ENCODE measurements around the gene POLR3GL. TPM values are rescaled to one million over a fixed set of nuclear protein-coding genes. Genes with fewer than 3 reads are reported as not detected.
"Not testable (repeated sequence)": the region's sequence is repeated elsewhere in the genome, so short reads cannot be mapped to it uniquely, and the experiment has no call there.

POLR3GL gene
- polyA plus RNA-seq, 1 donor (not counting 4 experiments of a cell fraction or from before 2014, with no cell fraction given) = 14.0 TPM

DNA sequence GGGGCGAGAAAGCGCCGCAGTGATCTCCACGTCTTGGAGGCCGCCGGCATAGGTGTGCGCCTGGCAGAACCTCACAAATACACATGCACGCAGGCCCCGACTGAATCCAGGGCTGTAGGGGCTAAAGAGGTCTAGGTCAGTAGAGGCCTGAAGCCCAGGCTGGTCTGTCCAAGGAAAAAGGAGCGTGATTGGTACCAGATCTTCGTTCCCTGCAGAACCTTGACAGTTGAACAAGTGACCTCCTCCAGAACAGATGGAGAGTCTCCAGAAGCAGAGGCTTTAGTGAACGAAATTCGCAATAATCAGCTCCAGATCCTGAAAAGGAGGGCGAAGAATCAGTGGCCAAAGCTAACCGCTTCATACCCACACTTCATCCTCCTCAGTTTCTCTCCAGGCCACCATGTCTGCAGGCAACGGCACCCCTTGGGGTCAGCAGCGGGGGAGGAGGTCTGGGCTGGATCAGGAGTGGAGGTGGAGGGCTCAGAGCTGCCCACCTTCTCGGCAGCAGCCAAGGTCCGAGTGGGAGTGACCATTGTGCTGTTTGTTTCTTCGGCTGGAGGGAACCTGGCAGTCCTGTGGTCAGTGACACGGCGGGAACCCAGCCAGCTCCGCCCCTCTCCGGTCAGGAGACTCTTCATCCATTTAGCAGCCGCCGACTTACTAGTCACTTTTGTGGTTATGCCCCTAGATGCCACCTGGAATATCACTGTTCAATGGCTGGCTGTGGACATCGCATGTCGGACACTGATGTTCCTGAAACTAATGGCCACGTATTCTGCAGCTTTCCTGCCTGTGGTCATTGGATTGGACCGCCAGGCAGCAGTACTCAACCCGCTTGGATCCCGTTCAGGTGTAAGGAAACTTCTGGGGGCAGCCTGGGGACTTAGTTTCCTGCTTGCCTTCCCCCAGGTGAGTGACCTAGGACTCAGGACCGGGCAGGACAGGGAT, 45.2 kb upstream of the POLR3GL start:
- Histone ChIP-seq H3K4me2 (ENCODE audit: control insufficient read depth, extremely low read depth, insufficient read depth, low read depth, low read length) (peak overlapping the region; percentile 99), H3K36me3 (ENCODE audit: control insufficient read depth in 2 of 2, extremely low read depth in 1 of 2, insufficient read depth in 2 of 2, low read length in 2 of 2) (peaks cover 6 to 7% of the 10 kb centered on the region in 2 experiments), H3K79me2 (ENCODE audit: control insufficient read depth, insufficient read depth, low read length) (peaks cover 15% of the 10 kb centered on the region), H3K27me3 (ENCODE audit: control insufficient read depth, extremely low read depth, insufficient read depth, low read length) (no peaks in the 10 kb centered on the region), H3K9me3 (ENCODE audit: control insufficient read depth, low read depth, low read length) (no peaks in the 10 kb centered on the region), H3K4me1 (ENCODE audit: control insufficient read depth, extremely low read depth, insufficient read depth, low read length) (peaks cover 19% of the 10 kb centered on the region), H2AFZ (ENCODE audit: control insufficient read depth, low read length) (peak overlapping the region; percentile 99), H3K9me1 (ENCODE audit: control insufficient read depth, extremely low read depth, insufficient read depth, low read length) (no peaks in the 10 kb centered on the region), H3K9ac (ENCODE audit: control insufficient read depth, extremely low read depth, insufficient read depth, low read length) (peak overlapping the region; percentile 90), H3K4me3 (ENCODE audit: control insufficient read depth in 2 of 3, extremely low read depth in 1 of 3, insufficient read depth in 2 of 3, low read depth in 1 of 3, low read length in 3 of 3) (peak overlapping the region; percentile 66 to 91 (median 88)), H4K20me1 (ENCODE audit: control insufficient read depth, extremely low read depth, insufficient read depth, low read length) (no peaks in the 10 kb centered on the region), H3K27ac (ENCODE audit: control insufficient read depth, insufficient read depth, low read length) (peak overlapping the region; percentile 93)
- dilution Hi-C loops (cut with MboI; ENCODE audit: extremely low pct_ligation_motif_present, low sequenced_read_pairs) = no loop called here
- no peak for DNase-seq (ENCODE audit: low read depth, low spot score)
- FAIRE-seq = no peak
- TF ChIP-seq, protein P1, sequence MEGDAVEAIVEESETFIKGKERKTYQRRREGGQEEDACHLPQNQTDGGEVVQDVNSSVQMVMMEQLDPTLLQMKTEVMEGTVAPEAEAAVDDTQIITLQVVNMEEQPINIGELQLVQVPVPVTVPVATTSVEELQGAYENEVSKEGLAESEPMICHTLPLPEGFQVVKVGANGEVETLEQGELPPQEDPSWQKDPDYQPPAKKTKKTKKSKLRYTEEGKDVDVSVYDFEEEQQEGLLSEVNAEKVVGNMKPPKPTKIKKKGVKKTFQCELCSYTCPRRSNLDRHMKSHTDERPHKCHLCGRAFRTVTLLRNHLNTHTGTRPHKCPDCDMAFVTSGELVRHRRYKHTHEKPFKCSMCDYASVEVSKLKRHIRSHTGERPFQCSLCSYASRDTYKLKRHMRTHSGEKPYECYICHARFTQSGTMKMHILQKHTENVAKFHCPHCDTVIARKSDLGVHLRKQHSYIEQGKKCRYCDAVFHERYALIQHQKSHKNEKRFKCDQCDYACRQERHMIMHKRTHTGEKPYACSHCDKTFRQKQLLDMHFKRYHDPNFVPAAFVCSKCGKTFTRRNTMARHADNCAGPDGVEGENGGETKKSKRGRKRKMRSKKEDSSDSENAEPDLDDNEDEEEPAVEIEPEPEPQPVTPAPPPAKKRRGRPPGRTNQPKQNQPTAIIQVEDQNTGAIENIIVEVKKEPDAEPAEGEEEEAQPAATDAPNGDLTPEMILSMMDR (optimal IDR thresholded peaks at IDR 0.05 in 1 of 3, IDR thresholded peaks at IDR 0.05 in 1 of 3, conservative IDR thresholded peaks at IDR 0.05 in 1 of 3; ENCODE audit: extremely low read depth in 1 of 3, insufficient read depth in 2 of 3, low read length in 3 of 3) = no peak
- TF ChIP-seq EZH2 (IDR thresholded peaks at IDR 0.05; ENCODE audit: low read length) = no peak

DNA sequence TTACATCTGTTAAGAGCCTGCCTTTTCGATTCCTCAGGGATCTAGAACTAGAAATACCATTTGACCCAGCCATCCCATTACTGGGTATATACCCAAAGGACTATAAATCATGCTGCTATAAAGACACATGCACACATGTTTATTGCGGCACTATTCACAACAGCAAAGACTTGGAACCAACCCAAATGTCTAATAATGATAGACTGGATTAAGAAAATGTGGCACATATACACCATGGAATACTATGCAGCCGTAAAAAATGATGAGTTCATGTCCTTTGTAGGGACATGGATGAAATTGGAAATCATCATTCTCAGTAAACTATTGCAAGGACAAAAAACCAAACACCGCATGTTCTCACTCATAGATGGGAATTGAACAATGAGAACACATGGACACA, 44.2 kb upstream of the POLR3GL start:
- H3K36me3 ChIP-seq (ENCODE audit: control insufficient read depth in 2 of 2, extremely low read depth in 1 of 2, insufficient read depth in 2 of 2, low read length in 2 of 2); H3K27ac ChIP-seq (ENCODE audit: control insufficient read depth, insufficient read depth, low read length); H3K9ac ChIP-seq (ENCODE audit: control insufficient read depth, extremely low read depth, insufficient read depth, low read length); H3K4me3 ChIP-seq (ENCODE audit: control insufficient read depth in 2 of 3, extremely low read depth in 1 of 3, insufficient read depth in 2 of 3, low read depth in 1 of 3, low read length in 3 of 3); dilution Hi-C loops (cut with MboI; ENCODE audit: extremely low pct_ligation_motif_present, low sequenced_read_pairs); H3K9me1 ChIP-seq (ENCODE audit: control insufficient read depth, extremely low read depth, insufficient read depth, low read length); H3K27me3 ChIP-seq (ENCODE audit: control insufficient read depth, extremely low read depth, insufficient read depth, low read length); H3K9me3 ChIP-seq (ENCODE audit: control insufficient read depth, low read depth, low read length); DNase-seq (ENCODE audit: low read depth, low spot score); H2AFZ ChIP-seq (ENCODE audit: control insufficient read depth, low read length); H4K20me1 ChIP-seq (ENCODE audit: control insufficient read depth, extremely low read depth, insufficient read depth, low read length); FAIRE-seq; H3K4me2 ChIP-seq (ENCODE audit: control insufficient read depth, extremely low read depth, insufficient read depth, low read depth, low read length): not testable (repeated sequence)
- Histone ChIP-seq H3K79me2 (ENCODE audit: control insufficient read depth, insufficient read depth, low read length) (peaks cover 15% of the 10 kb centered on the region), H3K4me1 (ENCODE audit: control insufficient read depth, extremely low read depth, insufficient read depth, low read length) (peaks cover 19% of the 10 kb centered on the region)
